Measurements from ENCODE around the gene FYCO1. TPM values are rescaled to one million over a fixed set of nuclear protein-coding genes. Genes with fewer than 3 reads are reported as not detected.

Gene FYCO1
- total RNA-seq, 2 experiments from 2014 or later: 9.4 to 15.2 TPM

DNA sequence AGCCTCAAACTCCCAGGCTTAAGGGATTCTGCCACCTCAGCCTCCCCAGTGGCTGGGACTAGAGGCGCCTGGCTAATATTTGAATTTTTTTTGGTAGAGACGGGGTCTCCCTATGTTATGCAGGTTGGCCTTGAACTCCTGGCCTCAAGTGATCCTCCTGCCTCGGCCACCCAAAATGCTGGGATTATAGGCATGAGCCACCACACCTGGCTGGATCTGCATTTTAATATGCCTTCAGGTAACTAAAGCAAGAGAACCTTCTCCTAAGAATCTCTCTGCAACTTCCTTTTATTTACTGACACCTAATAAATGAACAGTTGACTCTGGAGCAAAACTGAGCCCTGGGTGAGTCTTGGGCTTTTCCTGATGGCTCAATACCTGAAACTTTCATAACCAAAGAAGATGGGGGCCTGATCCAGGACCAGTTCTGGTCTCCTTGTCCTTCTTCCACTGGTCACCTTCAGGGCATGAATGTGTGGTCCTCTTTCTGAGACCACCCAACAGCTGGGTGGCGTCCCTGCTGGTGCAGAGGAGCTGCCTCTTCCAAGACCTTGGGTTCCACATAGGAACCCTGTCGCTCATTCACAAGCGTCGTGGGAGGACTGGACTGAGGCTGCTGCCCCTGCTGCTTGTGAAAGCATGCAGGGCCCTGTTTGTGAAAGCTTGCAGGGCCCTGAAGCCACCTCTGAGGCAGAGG is 81.1 kb downstream of the FYCO1 start:
- TF ChIP-seq CTCF (conservative IDR thresholded peaks at IDR 0.05; ENCODE audit: low read length): no peak
- TF ChIP-seq EZH2phosphoT487 (IDR thresholded peaks at IDR 0.05; ENCODE audit: borderline replicate concordance, low read depth, low read length): no peak
- H3K27ac ChIP-seq (ENCODE audit: low read depth, low read length, poor library complexity, severe bottlenecking): no peak overlapping the region
- CTCF ChIA-PET (ENCODE audit: unreplicated experiment): no interaction called here
- no peak overlapping the region for H2AFZ ChIP-seq (ENCODE audit: low read length)
- H3K9me3 ChIP-seq (ENCODE audit: low read length): no peaks in the 10 kb centered on the region
- intact Hi-C loops (cut with micrococcal nuclease; ENCODE audit: unreplicated experiment): no loop called here
- DNase-seq (ENCODE audit: low spot score): no peak
- no peaks in the 10 kb centered on the region for H3K36me3 ChIP-seq (ENCODE audit: insufficient read depth, low read length)
- H3K4me3 ChIP-seq (ENCODE audit: low read depth, low read length, poor library complexity, severe bottlenecking): no peak overlapping the region
- no peak overlapping the region for H3K4me2 ChIP-seq (ENCODE audit: low read length)
- no peaks in the 10 kb centered on the region for H3K4me1 ChIP-seq (ENCODE audit: insufficient read depth, low read length, poor library complexity, severe bottlenecking)
- no peaks in the 10 kb centered on the region for H3K9me2 ChIP-seq (ENCODE audit: insufficient read depth, low read length)
- H3K79me2 ChIP-seq (ENCODE audit: insufficient read depth, low read depth, low read length): no peaks in the 10 kb centered on the region
- no peaks in the 10 kb centered on the region for H4K20me1 ChIP-seq (ENCODE audit: insufficient read depth, low read length)
- POLR2A ChIA-PET: no interaction called here
- no TSS peak for BruUV-seq (replicated peaks)

- no peaks in the 10 kb centered on the region for H3K79me2 ChIP-seq (ENCODE audit: insufficient read depth, low read depth, low read length)
- DNase-seq (ENCODE audit: low spot score): no peak
- no peak overlapping the region for H3K4me3 ChIP-seq (ENCODE audit: low read depth, low read length, poor library complexity, severe bottlenecking)
- H3K4me2 ChIP-seq (ENCODE audit: low read length): no peak overlapping the region
- TF ChIP-seq EZH2phosphoT487 (IDR thresholded peaks at IDR 0.05; ENCODE audit: borderline replicate concordance, low read depth, low read length) (no peak), CTCF (conservative IDR thresholded peaks at IDR 0.05; ENCODE audit: low read length) (no peak)
- intact Hi-C loops (cut with micrococcal nuclease; ENCODE audit: unreplicated experiment): no loop called here
- H3K27ac ChIP-seq (ENCODE audit: low read depth, low read length, poor library complexity, severe bottlenecking): no peak overlapping the region
- H3K9me2 ChIP-seq (ENCODE audit: insufficient read depth, low read length): no peaks in the 10 kb centered on the region
- no TSS peak for BruUV-seq (replicated peaks)
- no peak overlapping the region for H2AFZ ChIP-seq (ENCODE audit: low read length)
- no peaks in the 10 kb centered on the region for H3K36me3 ChIP-seq (ENCODE audit: insufficient read depth, low read length)
- CTCF ChIA-PET (ENCODE audit: unreplicated experiment): no interaction called here
- H3K9me3 ChIP-seq (ENCODE audit: low read length): no peaks in the 10 kb centered on the region
- POLR2A ChIA-PET: no interaction called here
- no peaks in the 10 kb centered on the region for H3K4me1 ChIP-seq (ENCODE audit: insufficient read depth, low read length, poor library complexity, severe bottlenecking)
- H4K20me1 ChIP-seq (ENCODE audit: insufficient read depth, low read length): no peaks in the 10 kb centered on the region
Observed at GRCh38 chr3:45912435-45912834, 83.2 kb downstream of the FYCO1 start.

DNA sequence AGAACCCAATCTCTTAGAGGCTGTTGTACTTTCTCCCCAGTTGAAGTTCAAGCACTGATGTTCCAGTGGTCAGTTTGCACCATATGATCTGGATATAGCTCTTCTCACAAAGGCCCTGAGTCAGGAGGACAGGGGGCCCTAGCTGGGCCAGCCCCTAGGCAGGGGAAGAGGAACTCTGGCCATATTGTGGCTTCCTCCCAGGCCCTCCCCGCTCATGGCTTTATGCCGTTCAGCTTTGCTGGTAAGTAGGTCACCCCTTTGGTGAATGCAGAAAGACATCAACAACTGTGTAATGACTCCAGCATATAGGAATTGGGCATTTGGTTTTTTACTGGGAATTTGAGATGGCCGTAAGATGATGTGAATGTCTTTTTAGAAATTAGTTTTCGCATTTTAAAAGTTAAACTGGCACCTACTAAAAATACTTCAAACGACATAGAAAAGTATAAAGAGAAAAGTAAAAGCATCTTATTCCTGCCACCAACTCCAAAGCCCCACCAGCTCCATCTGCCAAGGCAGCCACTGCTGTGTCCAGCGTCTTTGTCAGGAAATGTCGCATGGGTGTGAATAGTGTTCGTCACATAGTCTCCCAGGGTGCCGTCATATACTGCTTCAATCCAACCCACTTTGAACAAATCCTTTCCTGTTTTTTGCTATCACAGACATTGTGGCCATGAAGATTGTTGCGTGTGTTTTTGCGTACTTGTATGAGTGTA is 84.0 kb downstream of the FYCO1 start:
- DNase-seq (ENCODE audit: low spot score): no peak
- no peak overlapping the region for H3K27ac ChIP-seq (ENCODE audit: low read depth, low read length, poor library complexity, severe bottlenecking)
- H2AFZ ChIP-seq (ENCODE audit: low read length): no peak overlapping the region
- H3K79me2 ChIP-seq (ENCODE audit: insufficient read depth, low read depth, low read length): no peaks in the 10 kb centered on the region
- ChIA-PET POLR2A (interaction anchor here (0.5 kb wide), 1 partner anchor 187 kb away, joined by 3 read pairs; no protein-coding TSS in a partner anchor), CTCF (ENCODE audit: unreplicated experiment) (no interaction called here)
- H4K20me1 ChIP-seq (ENCODE audit: insufficient read depth, low read length): no peaks in the 10 kb centered on the region
- H3K4me3 ChIP-seq (ENCODE audit: low read depth, low read length, poor library complexity, severe bottlenecking): no peak overlapping the region
- H3K36me3 ChIP-seq (ENCODE audit: insufficient read depth, low read length): no peaks in the 10 kb centered on the region
- TF ChIP-seq CTCF (conservative IDR thresholded peaks at IDR 0.05; ENCODE audit: low read length) (no peak), EZH2phosphoT487 (IDR thresholded peaks at IDR 0.05; ENCODE audit: borderline replicate concordance, low read depth, low read length) (no peak)
- no TSS peak for BruUV-seq (replicated peaks)
- no peaks in the 10 kb centered on the region for H3K4me1 ChIP-seq (ENCODE audit: insufficient read depth, low read length, poor library complexity, severe bottlenecking)
- intact Hi-C loops (cut with micrococcal nuclease; ENCODE audit: unreplicated experiment): no loop called here
- no peak overlapping the region for H3K4me2 ChIP-seq (ENCODE audit: low read length)
- H3K9me3 ChIP-seq (ENCODE audit: low read length): no peaks in the 10 kb centered on the region
- no peaks in the 10 kb centered on the region for H3K9me2 ChIP-seq (ENCODE audit: insufficient read depth, low read length)

All from OCI-LY7 (cell line).